Skeletal muscle tissue (tissue), 4 donors: Measurements from ENCODE around the gene SLC39A12. TPM values are rescaled to one million over a fixed set of nuclear protein-coding genes. Genes with fewer than 3 reads are reported as not detected.

Experiments
- H3K27ac ChIP-seq: one replicate; pipeline ENCODE4 v1.7.0; 2013; ENCODE audit warnings: mild to moderate bottlenecking, low read depth, low read length, inconsistent platforms
- H3K27me3 ChIP-seq, 3 donors: one replicate each; pipeline ENCODE4 v1.7.0; 2013; ENCODE audit warnings: low read length in 3 of 3; ENCODE audit not compliant: control insufficient read depth in 3 of 3, insufficient read depth in 3 of 3
- H3K36me3 ChIP-seq, 3 donors: one replicate each; pipeline ENCODE4 v1.7.0; 2013; ENCODE audit warnings: low read length in 3 of 3; ENCODE audit not compliant: control insufficient read depth in 3 of 3, insufficient read depth in 3 of 3
- H3K4me1 ChIP-seq, 3 donors: one replicate each; pipeline ENCODE4 v1.7.0; 2013; ENCODE audit warnings: low read length in 3 of 3, mild to moderate bottlenecking in 3 of 3; ENCODE audit not compliant: control insufficient read depth in 3 of 3, insufficient read depth in 3 of 3
- H3K4me3 ChIP-seq, 3 donors: one replicate each; pipeline ENCODE4 v1.7.0; 2013; ENCODE audit warnings: low read length in 3 of 3
- H3K9ac ChIP-seq, 3 donors: one replicate each; pipeline ENCODE4 v1.7.0; 2013; ENCODE audit warnings: low read length in 3 of 3, mild to moderate bottlenecking in 3 of 3, moderate library complexity in 2 of 3, low read depth in 1 of 3
- H3K9me3 ChIP-seq, 3 donors: one replicate each; pipeline ENCODE4 v1.7.0; 2013; ENCODE audit warnings: low read length in 3 of 3; ENCODE audit not compliant: control insufficient read depth in 3 of 3
- total RNA-seq: library from RNA; depleted of rRNA; stranded (reverse); fragments of >200 nt; gene quantifications from one replicate; pipeline ENCODE4 v1.2.3, GENCODE V29; 2014
- donor health status: Osteomylitis.

Gene SLC39A12
- total RNA-seq = under 0.01 TPM

GRCh38 chr10:17951868-17952371 lies at the start of gene SLC39A12:
TSS of gene SLC39A12 (plus strand) at chr10:17951918. CDS start at chr10:17953277, 1,359 bp downstream.
- no peaks in the 10 kb centered on the region for H3K9me3 ChIP-seq
- no peaks in the 10 kb centered on the region for H3K4me1 ChIP-seq
- no peaks in the 10 kb centered on the region for H3K36me3 ChIP-seq
- no peak within 1 kb of the TSS for H3K4me3 ChIP-seq
- H3K27ac ChIP-seq = no peak within 1 kb of the TSS
- no peaks in the 10 kb centered on the region for H3K27me3 ChIP-seq
- no peak within 1 kb of the TSS for H3K9ac ChIP-seq

DNA sequence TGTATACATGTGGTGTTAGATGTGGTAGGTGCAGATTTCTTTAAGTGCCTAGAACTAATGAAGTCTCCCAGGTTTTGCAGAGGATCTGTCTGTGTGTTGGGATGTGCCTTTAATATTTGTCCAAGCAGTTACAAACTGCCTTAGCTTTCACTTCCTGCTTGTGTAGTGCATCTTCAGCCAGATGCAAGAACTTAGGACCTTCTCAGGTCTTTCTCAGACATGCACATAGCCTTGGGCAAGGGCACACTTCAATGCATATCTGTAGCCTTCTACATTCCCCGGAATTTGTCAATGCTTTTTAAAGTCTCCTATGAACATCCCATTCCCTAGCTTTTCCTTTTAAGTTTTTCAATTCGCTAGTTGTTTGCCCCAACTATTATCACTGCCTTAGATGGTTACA lies 47.2 kb upstream of the SLC39A12 start:
- Histone ChIP-seq H3K27me3 (peaks cover 0 to 3% (median 0%) of the 10 kb centered on the region in 3 donors), H3K9me3 (no peaks in the 10 kb centered on the region), H3K36me3 (no peaks in the 10 kb centered on the region), H3K4me3 (no peak overlapping the region), H3K4me1 (no peaks in the 10 kb centered on the region), H3K27ac (no peak overlapping the region), H3K9ac (no peak overlapping the region)

DNA sequence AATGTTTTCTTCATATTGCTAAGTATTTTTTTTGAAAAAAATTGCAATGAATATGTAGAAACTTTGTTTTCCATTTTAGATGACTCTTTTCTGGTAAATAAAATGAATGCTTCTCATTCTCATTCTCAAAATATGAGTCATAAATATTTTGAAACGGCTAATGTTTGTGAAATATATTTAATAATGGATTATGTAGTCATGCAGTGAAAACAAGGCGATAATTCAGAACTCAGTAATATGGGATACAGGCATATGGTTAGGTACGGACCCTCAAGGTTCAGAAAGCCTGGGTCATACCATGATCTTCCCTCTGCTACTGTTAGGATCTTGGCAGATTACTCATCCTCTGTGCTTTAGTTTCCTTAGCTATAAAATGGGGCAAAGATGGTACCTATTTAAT lies 46.2 kb upstream of the SLC39A12 start:
- no peak overlapping the region for H3K4me3 ChIP-seq
- H3K27me3 ChIP-seq = peaks cover 0 to 3% (median 0%) of the 10 kb centered on the region in 3 donors
- H3K4me1 ChIP-seq = no peaks in the 10 kb centered on the region
- H3K27ac ChIP-seq = no peak overlapping the region
- no peaks in the 10 kb centered on the region for H3K36me3 ChIP-seq
- no peaks in the 10 kb centered on the region for H3K9me3 ChIP-seq
- H3K9ac ChIP-seq = no peak overlapping the region

- no peak overlapping the region for H3K27ac ChIP-seq
- H3K4me3 ChIP-seq = no peak overlapping the region
- H3K9me3 ChIP-seq = no peaks in the 10 kb centered on the region
- no peaks in the 10 kb centered on the region for H3K4me1 ChIP-seq
- H3K27me3 ChIP-seq = peaks cover 0 to 3% (median 0%) of the 10 kb centered on the region in 3 donors
- H3K36me3 ChIP-seq = no peaks in the 10 kb centered on the region
- no peak overlapping the region for H3K9ac ChIP-seq
Observed at GRCh38 chr10:17906002-17906401, 45.7 kb upstream of the SLC39A12 start.

DNA sequence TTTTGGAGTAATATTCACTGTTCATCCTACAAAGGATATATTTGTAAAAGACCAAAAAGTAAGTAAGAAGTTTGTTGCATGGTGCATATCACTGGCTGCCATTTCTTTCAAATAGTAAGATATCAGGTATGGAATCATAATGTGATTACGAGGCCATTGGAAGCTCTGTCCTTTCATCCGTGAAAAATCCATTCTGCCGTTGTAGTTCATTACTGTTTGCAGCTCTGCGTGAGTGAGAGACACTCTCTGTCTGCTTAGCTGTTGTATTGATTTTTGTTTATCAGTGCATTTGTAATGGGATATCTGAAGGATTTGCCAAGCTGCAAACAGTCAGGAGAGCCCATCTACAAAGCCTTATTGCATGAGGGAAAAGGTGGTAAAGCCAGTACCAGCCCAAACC lies 44.1 kb upstream of the SLC39A12 start:
- no peaks in the 10 kb centered on the region for H3K36me3 ChIP-seq
- H3K9me3 ChIP-seq = no peaks in the 10 kb centered on the region
- H3K27ac ChIP-seq = no peak overlapping the region
- no peak overlapping the region for H3K9ac ChIP-seq
- no peak overlapping the region for H3K4me3 ChIP-seq
- no peaks in the 10 kb centered on the region for H3K4me1 ChIP-seq
- H3K27me3 ChIP-seq = peaks cover 0 to 3% (median 0%) of the 10 kb centered on the region in 3 donors

DNA sequence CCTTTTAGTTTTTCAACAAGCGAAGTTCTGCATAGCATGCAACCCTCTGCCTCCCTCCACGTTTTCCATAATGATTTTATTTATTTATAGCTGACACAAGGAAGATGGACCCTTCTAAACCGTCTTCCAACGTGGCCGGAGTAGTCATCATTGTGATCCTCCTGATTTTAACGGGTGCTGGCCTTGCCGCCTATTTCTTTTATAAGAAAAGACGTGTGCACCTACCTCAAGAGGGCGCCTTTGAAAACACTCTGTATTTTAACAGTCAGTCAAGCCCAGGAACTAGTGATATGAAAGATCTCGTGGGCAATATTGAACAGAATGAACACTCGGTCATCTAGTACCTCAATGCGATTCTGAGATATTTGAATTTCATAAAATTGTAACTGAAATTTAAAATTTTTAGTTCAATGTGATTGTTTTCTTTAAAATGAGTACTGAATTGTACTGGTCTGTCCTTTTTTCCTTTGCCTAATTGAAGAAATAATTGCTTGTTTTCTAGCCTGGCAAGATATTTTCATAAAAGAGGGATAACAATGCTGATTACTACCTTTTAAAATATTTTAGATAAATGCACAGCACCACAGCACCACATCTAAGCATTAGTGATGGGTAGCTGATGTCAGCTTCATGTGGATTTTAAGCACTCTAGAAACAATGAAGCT lies 41.5 kb upstream of the SLC39A12 start:
- H3K9ac ChIP-seq = no peak overlapping the region
- H3K27ac ChIP-seq = no peak overlapping the region

GRCh38 chr10:17912754-17913153 lies 39.0 kb upstream of the SLC39A12 start:
- no peaks in the 10 kb centered on the region for H3K27me3 ChIP-seq
- H3K9me3 ChIP-seq = peaks cover 0 to 2% (median 0%) of the 10 kb centered on the region in 3 donors
- H3K36me3 ChIP-seq = no peaks in the 10 kb centered on the region
- H3K27ac ChIP-seq = no peak overlapping the region
- no peaks in the 10 kb centered on the region for H3K4me1 ChIP-seq
- no peak overlapping the region for H3K9ac ChIP-seq
- no peak overlapping the region for H3K4me3 ChIP-seq

More for the DNA sequence above, 41.5 kb upstream of the SLC39A12 start:
- Histone ChIP-seq H3K27me3 (no peaks in the 10 kb centered on the region), H3K9me3 (no peaks in the 10 kb centered on the region), H3K36me3 (no peaks in the 10 kb centered on the region), H3K4me3 (no peak overlapping the region), H3K4me1 (no peaks in the 10 kb centered on the region)

- Histone ChIP-seq H3K9ac (no peak overlapping the region), H3K4me3 (no peak overlapping the region), H3K27ac (no peak overlapping the region), H3K27me3 (no peaks in the 10 kb centered on the region), H3K9me3 (peaks cover 0 to 2% (median 0%) of the 10 kb centered on the region in 3 donors), H3K4me1 (no peaks in the 10 kb centered on the region), H3K36me3 (no peaks in the 10 kb centered on the region)
Observed at GRCh38 chr10:17913604-17914003, 38.1 kb upstream of the SLC39A12 start.

DNA sequence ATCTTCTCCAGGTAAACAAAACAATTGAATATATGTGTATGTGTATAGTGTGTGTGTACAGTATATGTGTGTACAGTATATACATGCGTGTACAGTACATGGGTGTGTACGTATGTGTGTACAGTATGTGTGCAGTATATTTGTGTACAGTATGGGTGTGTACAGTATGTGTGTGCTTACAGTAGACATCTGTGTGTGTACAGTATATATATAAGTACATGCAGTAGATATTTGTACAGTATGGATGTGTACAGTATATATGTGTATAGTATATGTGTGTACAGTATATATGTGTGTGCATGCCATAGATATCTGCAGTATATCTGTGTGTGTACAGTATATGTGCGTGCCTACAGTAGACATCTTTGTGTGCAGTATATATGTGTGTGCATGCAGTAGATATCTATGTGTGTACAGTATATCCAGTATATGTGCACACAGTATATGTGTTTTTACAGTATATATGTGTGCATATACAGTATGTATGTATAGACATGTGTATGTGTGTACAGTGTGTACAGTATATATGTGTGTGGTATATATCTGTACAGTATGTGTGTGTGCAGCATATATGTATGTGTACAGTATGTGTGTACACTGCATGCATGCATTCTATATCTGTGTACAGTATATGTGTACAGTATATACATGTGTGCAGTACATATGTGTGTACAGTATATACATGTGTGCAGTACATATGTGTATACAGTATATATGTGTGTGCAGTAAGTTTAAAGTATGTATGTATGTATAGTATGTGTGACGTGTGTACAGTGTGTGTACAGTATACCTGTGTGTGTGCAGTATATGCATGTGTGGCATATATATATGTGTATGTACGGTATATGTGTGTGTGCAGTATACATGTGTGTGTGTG lies 37.3 kb upstream of the SLC39A12 start:
- no peak overlapping the region for H3K9ac ChIP-seq
- no peak overlapping the region for H3K4me3 ChIP-seq
- no peak overlapping the region for H3K27ac ChIP-seq
- no peaks in the 10 kb centered on the region for H3K27me3 ChIP-seq
- peaks cover 0 to 2% (median 0%) of the 10 kb centered on the region in 3 donors for H3K9me3 ChIP-seq
- H3K4me1 ChIP-seq = no peaks in the 10 kb centered on the region
- H3K36me3 ChIP-seq = no peaks in the 10 kb centered on the region

GRCh38 chr10:17915181-17915580 lies 36.5 kb upstream of the SLC39A12 start:
- Histone ChIP-seq H3K4me1 (no peaks in the 10 kb centered on the region), H3K27me3 (no peaks in the 10 kb centered on the region), H3K36me3 (no peaks in the 10 kb centered on the region), H3K27ac (no peak overlapping the region), H3K4me3 (no peak overlapping the region), H3K9ac (no peak overlapping the region), H3K9me3 (peaks cover 0 to 2% (median 0%) of the 10 kb centered on the region in 3 donors)
